Stimulated activated CD4-positive, alpha-beta T cell treated with anti-CD3 and anti-CD28 coated beads, Interleukin-1b, Interleukin-23, amount 100 ng/mL, for 48 hours (primary cell): ENCODE data around the gene MMP2.
A peak's percentile ranks its signal among the peaks of the same experiment; 100 is the strongest.

Experiments
- DNase-seq: peaks from one replicate; pipeline ENCODE4 v3.0.0-alpha.2; 2020

MMP2 gene

GRCh38 chr16:55478827-55479429, at the start of gene MMP2:
Gene MMP2 (plus strand): TSS chr16:55479198. CDS start chr16:55479480, 282 bp downstream.
- no peak for DNase-seq

- no peak for DNase-seq
These were observed 46.0 kb upstream of the MMP2 start for GRCh38 chr16:55433030-55433429.

- DNase-seq = no peak
These were observed 45.5 kb upstream of the MMP2 start for GRCh38 chr16:55433535-55433934.

GRCh38 chr16:55434000-55434399, 45.0 kb upstream of the MMP2 start:
- no peak for DNase-seq

- no peak for DNase-seq
These were observed 43.6 kb upstream of the MMP2 start for GRCh38 chr16:55435387-55435786.

GRCh38 chr16:55436587-55436986, 42.4 kb upstream of the MMP2 start:
- no peak for DNase-seq

GRCh38 chr16:55437625-55438024, 41.4 kb upstream of the MMP2 start:
- DNase-seq = no peak

GRCh38 chr16:55438281-55438680, 40.7 kb upstream of the MMP2 start:
- DNase-seq = no peak

- DNase-seq = no peak
These were observed 39.8 kb upstream of the MMP2 start for GRCh38 chr16:55439101-55439690.

- DNase-seq = no peak
These were observed 35.3 kb upstream of the MMP2 start for GRCh38 chr16:55443434-55444346.

- no peak for DNase-seq
These were observed 34.1 kb upstream of the MMP2 start for GRCh38 chr16:55444754-55445485.

GRCh38 chr16:55447231-55447630, 31.8 kb upstream of the MMP2 start:
- no peak for DNase-seq

- no peak for DNase-seq
These were observed 26.0 kb upstream of the MMP2 start for GRCh38 chr16:55452996-55453395.

GRCh38 chr16:55453909-55454308, 25.1 kb upstream of the MMP2 start:
- no peak for DNase-seq

GRCh38 chr16:55454861-55455260, 24.1 kb upstream of the MMP2 start:
- DNase-seq = no peak

- no peak for DNase-seq
These were observed 16.8 kb upstream of the MMP2 start for GRCh38 chr16:55462241-55462640.

GRCh38 chr16:55464375-55464774, 14.6 kb upstream of the MMP2 start:
- DNase-seq = no peak

GRCh38 chr16:55465077-55465896, 13.7 kb upstream of the MMP2 start:
- peak; percentile 82 for DNase-seq

- no peak for DNase-seq
These were observed 12.8 kb upstream of the MMP2 start for GRCh38 chr16:55466209-55466608.

GRCh38 chr16:55467898-55468297, 11.1 kb upstream of the MMP2 start:
- DNase-seq = no peak

GRCh38 chr16:55468352-55468990, 10.5 kb upstream of the MMP2 start:
- no peak for DNase-seq
